Stimulated activated CD8-positive, alpha-beta memory T cell treated with anti-CD3 and anti-CD28 coated beads, Interleukin-15, amount 100 ng/mL, for 1 hour (primary cell): ENCODE measurements around the gene APOBEC2.
A peak's percentile ranks its signal among the peaks of the same experiment; 100 is the strongest.

Experiments
- DNase-seq: peaks from one replicate; pipeline ENCODE4 v3.0.0-alpha.2; 2020; ENCODE audit warnings: low read depth

APOBEC2 gene

DNA sequence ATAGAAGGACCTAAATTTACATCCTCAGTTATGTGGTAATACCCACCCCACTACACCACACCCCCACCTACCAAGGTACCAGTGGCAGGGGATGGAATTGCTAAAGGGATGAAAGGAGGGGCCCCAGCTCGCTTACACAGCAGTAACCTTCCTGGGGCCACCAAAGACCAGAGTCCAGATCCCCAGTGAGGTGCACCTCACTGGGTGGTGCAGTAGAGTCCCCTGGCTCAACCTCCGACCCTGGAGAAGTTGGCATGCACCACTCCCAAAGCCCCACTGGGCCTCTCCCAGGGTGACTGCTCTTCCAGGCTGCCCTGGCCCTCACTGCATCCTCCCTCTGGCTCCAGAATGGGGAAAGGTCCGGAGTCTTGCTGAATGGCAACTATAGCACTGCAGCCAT is 14.8 kb upstream of the APOBEC2 start:
- DNase-seq = no peak

DNA sequence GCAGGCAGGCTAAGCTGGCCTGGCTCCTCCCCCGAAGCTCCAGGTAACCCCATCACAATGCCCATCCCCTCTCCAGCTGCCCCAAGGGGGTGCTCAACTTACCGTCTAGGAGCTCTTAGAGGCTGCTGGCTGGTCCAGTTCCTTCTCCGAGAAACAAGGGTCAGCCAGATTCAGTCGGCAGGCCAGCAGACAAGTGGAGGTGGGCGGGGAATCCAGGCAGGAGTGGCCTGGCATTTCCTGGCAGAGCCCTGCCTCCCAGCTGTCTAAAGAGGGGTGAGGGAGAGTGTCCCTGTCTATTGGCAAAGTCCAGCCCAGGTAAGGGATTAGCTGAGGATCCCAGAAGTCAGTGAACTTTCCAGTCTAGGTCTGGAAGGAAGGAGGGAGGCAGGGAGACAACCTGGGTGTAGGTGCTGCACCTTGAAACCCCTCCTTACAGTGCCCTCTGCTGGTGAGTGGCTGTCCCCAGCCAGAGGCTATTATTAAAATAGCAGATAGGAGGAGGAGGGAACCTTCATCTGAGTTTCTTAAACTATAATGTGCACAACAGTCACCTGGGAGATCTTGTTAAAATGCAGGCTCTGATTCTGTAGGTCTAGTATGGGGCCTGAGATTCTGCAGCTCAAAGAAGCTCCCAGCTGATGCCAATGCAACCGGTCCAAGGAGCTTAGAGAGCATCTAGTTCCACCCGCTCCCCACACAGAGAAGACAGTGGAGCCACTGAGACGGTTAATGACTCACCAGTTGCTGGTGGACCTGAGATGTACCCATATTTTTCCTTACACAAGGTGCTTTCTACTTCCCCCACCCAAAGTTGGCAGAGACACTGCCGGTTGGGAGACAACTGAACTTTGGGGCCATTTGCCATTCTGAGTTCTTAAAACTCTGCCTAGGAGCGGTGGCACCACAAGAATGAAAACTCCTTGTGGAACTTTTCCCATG is 13.7 kb upstream of the APOBEC2 start, which contains the start of gene UNC5CL:
TSS of gene UNC5CL (minus strand) at position 162 of the 939 bp plus-strand sequence. CDS start 4,147 bp downstream, outside the sequence.
- peak; percentile 32 for DNase-seq

DNA sequence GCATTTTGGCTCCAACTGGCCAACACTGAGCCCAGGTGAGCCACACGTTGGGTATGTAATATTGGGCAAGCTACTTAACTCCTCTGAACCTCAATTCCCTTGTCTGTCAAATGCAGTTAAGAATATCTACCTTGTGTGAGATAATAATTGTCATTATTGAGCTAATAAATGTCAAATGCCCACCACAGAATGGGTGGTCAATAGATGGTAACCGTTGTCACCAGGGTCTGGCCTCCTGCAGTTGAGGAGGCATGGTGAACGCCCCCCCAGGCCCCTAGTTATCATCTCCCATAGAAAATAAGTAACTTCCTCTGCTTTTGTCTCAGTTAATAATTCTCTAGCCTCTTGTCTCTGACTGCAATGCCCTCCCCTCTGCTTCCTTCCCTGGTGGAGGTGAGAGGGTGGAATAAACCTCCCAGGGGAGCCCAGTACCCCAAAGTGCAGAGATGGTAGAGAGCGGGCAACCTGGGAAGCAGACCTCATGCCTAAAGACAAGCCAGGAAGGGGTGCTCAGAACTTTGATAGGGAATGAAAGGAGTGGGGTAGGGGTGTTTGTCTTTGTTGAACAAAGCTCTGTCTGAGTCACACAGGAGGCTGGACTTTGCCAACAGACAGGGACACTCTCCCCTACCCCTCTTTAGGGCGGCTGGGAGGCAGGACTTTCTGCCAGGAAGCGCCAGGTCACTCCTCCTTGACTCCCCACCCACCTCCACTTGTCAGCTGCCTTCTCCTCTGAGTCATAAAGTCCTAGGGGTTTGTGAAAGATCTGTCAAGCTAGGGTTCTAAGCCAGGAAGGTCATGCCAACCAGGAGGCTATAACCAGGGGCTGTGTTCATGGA is 12.7 kb upstream of the APOBEC2 start:
- no peak for DNase-seq

DNA sequence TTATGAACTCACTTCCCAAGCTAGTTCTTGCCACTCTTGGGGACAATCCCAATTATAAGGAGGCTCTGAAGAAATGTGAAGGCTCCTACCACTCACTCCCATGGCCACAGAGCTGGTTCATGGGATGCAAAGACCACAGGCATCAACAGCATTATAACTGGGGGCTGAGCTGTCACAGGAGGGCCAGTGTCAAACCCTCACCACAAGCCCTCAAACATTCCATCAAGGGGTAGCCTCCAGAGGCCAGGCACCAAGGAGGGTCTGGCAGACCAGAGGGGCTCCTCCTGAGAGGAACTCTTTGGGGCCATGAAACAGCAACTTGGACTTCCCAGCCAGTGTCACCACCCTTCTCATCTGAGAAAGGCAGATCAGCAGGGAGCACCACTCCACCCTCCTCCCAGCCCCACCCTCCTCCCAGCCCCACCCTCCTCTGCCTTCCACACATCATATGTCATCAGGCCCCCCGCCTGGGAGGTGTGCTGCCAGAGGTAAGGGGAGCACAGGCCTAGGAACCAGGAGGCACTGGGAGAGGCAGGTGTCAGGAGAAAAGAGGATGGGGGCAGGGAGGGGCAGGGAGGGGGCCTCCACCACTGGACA is 12.0 kb upstream of the APOBEC2 start:
- no peak for DNase-seq

DNA sequence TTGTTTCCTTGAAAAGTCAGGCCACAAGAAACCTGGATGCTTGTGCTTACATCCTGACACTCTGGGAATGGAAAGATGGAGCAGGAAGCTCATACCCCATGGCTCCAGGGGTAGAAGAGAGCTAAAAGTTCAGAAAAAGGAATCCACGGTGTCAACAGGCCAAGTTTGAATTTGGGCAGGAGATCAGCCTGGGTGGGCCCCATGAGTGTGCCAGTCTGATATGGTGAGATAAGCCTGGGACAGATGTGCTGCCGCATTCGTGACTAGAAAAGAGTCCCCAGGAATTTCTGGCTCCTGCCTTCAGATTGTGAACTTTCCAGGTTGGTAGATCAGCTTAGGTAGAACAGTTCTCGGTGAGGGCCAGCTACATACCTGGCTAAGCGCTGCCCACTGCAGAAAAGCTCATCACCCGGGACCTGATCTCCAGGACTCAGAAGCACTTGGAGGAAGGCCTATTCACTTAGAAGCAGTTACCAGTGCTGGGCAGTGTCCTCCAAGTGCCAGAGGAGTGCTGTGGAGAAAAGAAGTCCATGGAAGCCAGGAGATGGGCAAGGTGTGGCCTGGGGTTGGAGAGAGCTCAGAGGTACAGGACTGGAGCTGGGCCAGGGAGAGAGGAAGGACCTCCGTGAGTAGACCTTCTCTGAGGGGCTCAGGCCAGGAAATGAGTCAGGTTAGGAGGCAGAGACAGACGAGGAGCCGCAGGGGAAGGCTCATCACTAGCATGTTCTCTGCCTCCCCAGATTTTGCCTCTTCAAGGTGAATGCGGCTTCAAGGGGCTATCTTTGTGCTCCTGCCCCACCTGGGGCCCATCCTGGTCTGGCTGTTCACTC is 10.6 kb upstream of the APOBEC2 start, which contains the start of gene TSPO2:
TSS of gene TSPO2 (plus strand) at position 242 of the 830 bp plus-strand sequence. CDS start at position 761, 519 bp downstream.
- no peak for DNase-seq

DNA sequence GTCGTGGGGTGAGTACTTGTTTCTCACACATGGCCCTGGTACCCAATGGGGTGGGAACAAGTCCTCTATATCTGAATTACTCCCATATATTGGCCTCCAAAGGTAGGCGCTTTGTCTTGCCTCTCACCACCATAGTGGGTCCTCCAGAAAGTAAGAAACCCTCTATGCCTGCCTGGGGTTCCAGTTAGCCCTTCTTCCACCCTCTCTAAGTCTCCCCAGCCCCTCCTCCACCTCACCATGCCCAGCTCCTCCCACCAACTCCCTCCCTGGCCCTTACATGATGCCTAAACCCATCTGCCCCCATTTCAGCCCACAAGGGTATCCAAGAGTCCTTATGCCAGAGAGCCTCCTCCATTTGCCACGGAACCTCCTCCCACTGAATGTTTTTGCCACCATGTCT is 9.9 kb upstream of the APOBEC2 start:
- no peak for DNase-seq

DNA sequence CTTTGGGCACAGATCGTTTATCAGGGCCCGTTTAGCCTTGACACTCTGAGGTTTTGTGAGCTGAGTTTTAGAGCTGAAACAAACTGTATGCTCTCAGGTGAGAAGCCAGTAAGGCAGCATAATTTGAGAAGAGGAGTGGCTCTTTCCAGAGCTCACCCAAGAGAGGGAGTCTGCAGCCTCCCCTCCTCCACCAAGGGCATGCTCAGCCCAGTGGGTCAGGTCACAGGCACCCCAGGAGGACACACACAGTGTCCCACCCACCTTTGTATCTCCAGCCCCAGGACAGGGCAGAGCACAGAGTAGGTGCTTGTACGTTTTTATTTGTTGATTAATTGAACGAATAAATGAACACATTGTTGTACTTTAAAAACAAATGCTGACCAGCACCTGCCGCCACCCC is 7.3 kb upstream of the APOBEC2 start:
- no peak for DNase-seq

DNA sequence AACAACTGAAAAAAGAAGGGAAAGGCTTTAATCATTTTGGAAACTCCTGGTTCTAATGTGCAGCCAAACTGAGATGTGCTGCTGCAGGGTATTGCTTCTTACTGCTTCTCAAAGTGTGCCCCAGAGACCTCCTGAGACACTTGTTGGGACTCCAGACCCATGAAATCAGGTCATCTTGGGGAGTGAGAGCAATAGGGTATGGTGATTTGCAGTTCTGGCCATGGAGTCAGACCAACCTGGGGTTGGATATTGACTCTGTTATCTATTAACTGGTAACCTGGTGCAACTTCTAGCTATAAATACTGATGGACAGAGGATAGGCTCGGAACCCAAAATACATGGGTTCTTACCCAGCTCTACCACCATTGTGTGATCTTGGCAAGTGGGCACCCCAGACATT is 6.9 kb upstream of the APOBEC2 start:
- no peak for DNase-seq

DNA sequence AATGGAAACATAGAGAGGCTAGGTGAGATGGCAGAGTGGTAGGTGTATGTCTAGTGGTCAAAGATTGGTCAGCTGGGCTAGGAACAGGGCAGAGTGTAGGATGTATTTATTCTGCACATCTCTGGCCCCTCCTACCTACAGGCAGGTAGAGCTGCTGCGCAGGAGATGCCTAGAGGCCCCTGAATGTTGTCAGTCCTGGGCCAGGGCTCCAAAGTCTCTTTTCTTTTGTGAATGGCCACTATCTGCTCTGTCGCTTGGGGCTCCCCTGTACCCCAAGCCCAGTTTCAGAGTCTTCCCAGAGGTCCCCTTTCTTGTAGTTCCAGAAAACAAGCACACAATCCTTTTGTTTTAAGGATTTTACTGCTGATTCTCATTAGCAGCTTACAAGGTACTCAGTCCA is 5.7 kb upstream of the APOBEC2 start:
- DNase-seq = no peak

DNA sequence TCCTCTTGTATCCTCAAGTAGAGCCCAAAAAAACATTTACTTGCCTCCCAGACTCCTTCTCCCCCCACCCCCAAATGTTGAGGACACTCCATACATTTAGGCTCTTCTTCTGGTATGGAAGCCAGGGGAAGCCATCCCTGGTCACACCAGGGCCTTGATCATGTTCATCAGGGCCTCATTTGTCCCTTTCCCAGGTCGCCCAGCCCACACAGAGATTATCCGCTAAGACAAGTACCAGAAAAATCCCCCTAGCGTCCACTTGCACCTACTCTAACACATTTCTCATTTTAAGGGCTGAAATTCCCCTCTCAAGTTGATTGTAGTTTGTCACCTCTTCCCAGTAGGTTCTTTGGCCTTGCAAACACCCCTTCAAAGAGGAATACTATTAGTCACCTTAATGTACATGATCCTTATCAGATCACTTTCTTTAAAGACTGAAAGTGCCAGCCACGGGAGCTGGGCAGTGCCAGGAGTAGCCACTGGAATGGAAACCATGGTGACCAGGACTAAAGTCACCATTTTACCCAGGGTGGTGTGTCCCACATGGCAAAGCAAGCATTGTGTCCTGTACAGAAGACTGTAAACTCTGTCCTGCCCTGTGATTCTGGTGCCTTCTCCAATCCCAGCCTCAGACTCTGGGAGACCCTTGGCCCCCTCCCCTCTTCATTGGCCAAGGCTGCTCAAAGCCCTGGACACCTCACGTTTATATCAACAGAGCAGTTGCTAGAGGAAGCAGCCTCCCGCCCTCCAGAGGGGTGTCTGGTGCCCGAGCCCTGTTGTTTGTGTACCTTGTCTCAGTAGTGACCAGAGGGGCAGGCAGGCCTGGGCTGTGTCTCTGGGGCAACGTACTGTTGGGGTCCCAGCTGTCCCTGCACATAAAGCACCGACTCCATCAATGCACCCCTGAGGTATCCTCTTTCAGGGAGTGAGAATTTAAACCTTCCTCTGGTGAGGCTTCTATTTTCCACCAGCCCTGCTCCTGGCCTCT is 5.0 kb upstream of the APOBEC2 start:
- no peak for DNase-seq

DNA sequence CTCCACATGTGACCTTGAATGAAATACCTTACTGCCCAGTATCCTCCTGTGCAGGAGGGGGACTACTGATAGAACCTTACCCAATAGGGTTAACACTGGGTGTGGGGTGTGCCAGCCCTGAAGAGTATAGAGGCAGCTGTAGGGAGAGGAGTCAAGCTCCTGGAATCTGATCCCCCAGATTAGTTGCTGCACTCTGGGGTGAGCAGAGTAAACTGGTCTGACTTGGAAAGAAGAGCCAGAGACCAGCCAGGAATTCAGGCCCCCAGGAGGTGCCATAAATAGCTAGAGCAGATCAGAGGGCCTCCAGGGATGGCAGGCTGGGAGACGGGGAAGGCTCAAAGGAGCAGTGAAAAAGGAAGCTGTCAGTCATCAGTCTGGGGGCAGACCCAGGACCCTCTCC is 3.5 kb upstream of the APOBEC2 start:
- DNase-seq = no peak

DNA sequence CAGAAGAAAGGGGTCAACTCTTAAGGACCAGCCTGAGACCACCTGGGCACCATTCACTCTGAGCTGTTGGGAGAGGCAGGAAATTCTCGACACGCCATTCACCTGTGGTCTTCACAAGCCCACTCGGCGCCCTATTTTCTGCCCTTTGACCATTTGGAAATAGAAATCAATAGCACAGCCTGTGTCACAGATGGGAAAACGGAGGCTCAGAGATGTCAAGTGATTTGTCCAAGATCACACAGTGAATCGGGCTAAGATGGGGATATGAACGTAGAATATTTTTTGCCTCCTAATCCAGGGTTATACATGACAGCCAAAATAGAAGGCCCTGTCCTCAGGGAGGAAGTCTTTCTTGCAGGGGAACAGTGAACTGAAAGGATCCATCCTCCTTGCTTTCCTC is 3.0 kb upstream of the APOBEC2 start:
- DNase-seq = no peak

DNA sequence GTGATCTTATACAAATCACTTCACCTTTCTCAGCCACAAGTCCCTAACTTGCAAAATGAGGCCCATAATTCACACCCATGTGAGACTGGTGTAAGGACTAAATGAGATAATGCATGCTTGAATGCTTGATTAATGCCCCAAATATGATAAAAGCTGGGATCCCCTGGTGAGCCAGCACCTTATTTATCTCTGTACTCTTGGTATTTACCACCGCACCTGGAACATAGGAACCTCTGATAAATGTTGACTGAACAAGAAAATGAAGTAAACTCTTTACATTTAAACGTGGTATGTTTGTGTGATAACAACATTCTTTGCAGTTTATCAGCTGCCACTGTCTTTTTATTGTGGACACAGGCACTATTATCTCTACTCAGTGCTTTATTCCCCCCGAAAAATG is 2.5 kb upstream of the APOBEC2 start:
- no peak for DNase-seq

DNA sequence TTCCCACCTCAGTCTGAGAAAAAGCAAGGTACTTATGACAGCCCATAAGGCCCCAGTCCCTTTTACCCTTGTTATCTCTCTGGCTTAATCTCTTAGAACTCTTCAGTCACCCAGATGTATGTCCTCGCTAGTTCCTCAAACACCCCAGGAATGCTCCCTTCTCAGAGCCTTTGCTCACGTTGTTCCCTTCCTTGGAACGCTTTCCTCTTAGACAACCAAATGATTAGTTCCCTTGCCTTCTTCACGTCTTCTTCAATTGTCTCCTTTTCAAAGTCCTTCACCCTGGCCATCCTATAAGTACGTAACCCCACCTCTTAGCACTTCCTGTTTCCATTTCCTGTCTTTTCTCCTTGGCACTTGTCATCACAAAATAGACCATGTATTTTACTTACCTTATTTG is 1.1 kb upstream of the APOBEC2 start:
- no peak for DNase-seq

DNA sequence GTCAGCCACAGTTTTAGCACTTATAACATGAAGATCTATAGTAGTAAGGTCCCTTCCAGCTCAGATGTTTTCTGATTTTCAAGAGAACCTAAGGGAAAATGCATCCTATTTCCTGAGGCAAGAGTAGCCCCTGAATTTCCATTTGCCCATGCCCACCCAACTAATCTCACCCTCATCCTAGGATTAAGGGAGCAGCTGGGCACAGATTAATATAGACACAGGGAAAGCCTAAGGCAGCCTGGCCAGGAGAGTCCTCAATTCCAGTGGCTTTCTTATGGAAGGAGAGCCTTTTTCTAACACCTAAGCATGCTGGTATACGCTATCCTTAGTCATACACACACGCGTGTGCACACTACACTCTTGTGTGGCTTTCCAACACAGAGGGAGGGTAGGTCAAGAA is 1.5 kb downstream of the APOBEC2 start:
- no peak for DNase-seq

DNA sequence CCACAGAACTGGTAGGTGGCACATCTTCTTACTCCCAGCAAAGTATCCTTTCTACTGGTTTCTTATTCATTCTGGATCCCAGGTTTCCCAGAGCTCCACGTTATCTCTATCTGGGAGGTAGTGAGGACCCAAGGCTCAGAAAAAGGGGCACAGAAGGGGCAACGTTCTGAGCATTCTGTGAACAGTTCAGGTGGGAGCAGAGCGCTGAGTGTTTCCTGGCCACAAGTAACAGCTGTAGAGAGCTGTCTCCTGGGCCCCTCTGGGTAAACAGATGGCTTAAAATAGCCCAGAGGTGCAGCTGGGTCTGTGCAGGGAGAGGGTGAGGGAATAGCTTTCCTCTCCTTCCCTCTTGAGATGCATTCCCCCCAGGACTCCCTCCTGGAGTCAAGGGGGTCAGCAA is 2.1 kb downstream of the APOBEC2 start:
- no peak for DNase-seq

DNA sequence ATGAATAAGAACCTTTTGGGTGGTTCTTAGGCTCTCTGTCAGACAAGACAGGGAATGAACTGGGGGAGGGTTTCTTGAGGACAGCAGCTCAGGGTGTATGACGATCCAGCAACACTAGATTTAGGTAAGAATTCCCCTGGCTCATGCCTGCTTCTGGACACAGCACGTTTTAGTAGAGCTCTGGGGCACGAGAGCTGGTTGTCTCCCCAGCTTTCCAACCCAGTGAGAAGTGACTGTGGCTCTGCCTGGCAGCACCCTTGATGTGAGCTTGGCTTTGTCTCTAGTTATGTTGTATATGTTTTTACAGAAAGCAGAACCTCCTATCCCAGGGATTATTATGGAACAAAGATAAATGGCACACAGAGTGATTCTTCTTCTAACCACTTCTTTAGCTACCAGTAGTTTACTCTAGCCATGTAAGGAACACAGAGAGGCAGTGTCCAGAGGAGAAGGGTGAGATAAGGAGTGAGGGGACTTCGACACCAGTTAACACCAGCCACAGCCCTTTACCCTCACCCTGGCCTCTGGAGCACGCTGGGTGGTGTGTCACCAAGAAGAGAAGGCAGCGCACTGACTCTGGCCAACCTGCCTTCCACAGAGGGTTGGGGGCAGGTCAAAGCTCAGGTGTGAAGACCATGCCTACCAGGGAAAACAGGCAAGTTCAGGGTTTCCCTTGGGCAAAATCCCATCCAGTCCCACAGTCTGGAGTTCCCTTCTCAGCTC is 3.9 kb downstream of the APOBEC2 start:
- DNase-seq = no peak

DNA sequence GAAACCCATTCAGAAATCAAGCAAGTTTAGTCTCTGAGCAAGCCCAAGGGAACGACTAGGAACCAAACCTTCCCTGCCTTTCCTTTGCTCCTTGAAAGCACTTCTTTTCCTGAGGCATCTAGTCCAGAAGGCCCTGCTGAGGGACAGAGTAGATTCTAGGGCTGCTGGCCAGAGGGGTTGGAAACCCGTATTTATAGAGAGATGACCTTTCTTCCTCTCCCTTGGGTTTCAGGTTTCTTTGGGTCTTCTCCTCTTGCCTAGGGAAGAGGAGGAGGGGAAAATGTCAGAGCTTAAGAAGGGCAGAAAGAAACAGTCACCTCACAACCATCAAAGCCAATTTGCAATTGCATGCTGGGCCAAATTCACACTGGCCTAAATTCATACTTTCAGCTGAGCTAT is 5.8 kb downstream of the APOBEC2 start:
- DNase-seq = no peak

DNA sequence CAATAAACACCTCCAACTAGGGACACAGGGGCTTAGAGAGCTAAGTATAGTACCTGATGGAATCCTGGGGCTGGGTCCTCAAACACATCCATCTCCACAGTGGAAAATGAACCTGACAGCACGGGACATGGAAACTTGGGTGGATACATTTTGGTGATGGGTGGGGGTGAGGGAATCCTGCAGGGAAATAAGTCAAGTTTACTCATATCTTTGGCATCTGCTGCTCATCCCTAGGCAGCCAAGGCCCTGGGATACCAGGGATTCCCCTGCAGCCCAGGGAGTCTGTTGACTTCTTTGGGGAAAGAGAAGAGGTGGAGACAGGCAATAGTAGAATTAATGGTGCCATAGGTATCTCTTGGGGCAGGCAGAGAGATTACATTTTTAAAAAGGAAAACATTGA is 6.6 kb downstream of the APOBEC2 start:
- no peak for DNase-seq
